Medulla oblongata (tissue), 1 donor: ENCODE results near the gene CFAP300.

Experiments
- DNase-seq: peaks from one replicate; pipeline ENCODE4 v3.0.0-alpha.2; 2015; ENCODE audit errors: extremely low spot score

The CFAP300 gene

GRCh38 chr11:102073253-102073652 lies 26.0 kb downstream of the CFAP300 start:
- no peak for DNase-seq

- DNase-seq = no peak
Measured at GRCh38 chr11:102079625-102080024, 32.4 kb downstream of the CFAP300 start.

GRCh38 chr11:102081313-102081712 lies 34.1 kb downstream of the CFAP300 start:
- no peak for DNase-seq

GRCh38 chr11:102085864-102086551 lies 38.8 kb downstream of the CFAP300 start:
- no peak for DNase-seq

GRCh38 chr11:102097186-102097585 lies 49.9 kb downstream of the CFAP300 start:
- DNase-seq = no peak

- no peak for DNase-seq
Measured at GRCh38 chr11:102099755-102100154, 52.5 kb downstream of the CFAP300 start.

GRCh38 chr11:102108734-102109440 lies 61.6 kb downstream of the CFAP300 start:
- DNase-seq = no peak

- peak; percentile 71 for DNase-seq
Measured at GRCh38 chr11:102109896-102110760, 62.9 kb downstream of the CFAP300 start, which contains the start of gene YAP1. TSS of gene YAP1 (plus strand) at chr11:102110447. CDS start at chr11:102110849, 402 bp downstream.

GRCh38 chr11:102110761-102111010 lies 63.4 kb downstream of the CFAP300 start:
- DNase-seq = no peak

GRCh38 chr11:102111011-102111786 lies 64.0 kb downstream of the CFAP300 start:
- peak; percentile 23 for DNase-seq

- peak; percentile 36 for DNase-seq
Measured at GRCh38 chr11:102111787-102112508, 64.7 kb downstream of the CFAP300 start.

- DNase-seq = no peak
Measured at GRCh38 chr11:102112509-102112821, 65.2 kb downstream of the CFAP300 start.

- no peak for DNase-seq
Measured at GRCh38 chr11:102114032-102114431, 66.8 kb downstream of the CFAP300 start.

GRCh38 chr11:102115557-102115956 lies 68.3 kb downstream of the CFAP300 start:
- peak; percentile 34 for DNase-seq

GRCh38 chr11:102116453-102117205 lies 69.4 kb downstream of the CFAP300 start:
- DNase-seq = no peak

- no peak for DNase-seq
Measured at GRCh38 chr11:102117472-102118113, 70.4 kb downstream of the CFAP300 start.

- no peak for DNase-seq
Measured at GRCh38 chr11:102118937-102119336, 71.7 kb downstream of the CFAP300 start.

GRCh38 chr11:102119997-102120396 lies 72.8 kb downstream of the CFAP300 start:
- DNase-seq = no peak

- DNase-seq = no peak
Measured at GRCh38 chr11:102120437-102120973, 73.3 kb downstream of the CFAP300 start.

- no peak for DNase-seq
Measured at GRCh38 chr11:102121329-102121728, 74.1 kb downstream of the CFAP300 start.
